ENCODE measurements around the gene SCG2.

DNA sequence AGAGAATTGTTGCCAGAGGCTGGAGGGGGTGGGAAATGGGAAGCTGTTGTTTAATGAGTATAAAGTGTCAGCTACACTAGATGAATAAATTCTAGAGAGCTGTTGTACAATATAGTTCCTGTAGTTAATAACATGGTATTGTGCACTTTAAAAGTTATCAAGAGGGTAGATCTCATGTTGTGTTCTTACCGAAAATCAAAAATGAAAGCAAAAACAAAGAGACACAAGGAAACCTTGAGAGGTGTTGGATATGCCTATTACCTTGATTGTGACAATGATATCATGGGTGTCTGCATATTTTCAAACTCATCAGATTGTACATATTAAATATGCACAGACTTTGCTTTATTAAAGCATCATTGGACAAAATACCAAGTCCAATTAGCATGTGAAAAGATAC lies 43.2 kb downstream of the SCG2 start:
- TF ChIP-seq EZH2 (IDR thresholded peaks at IDR 0.05) (no peak), POLR2AphosphoS5 (IDR thresholded peaks at IDR 0.05; ENCODE audit: borderline replicate concordance, low read depth, low read length) (no peak)
